ENCODE results near the gene ROBO1.

- no peak for TF ChIP-seq POLR2A (IDR thresholded peaks at IDR 0.05; ENCODE audit: low read length)
- no peak for TF ChIP-seq GATA1 (IDR thresholded peaks at IDR 0.05; ENCODE audit: low read depth, low read length)
Observed at GRCh38 chr3:79551997-79552396, 215.8 kb downstream of the ROBO1 start.
